Measurements from ENCODE around the gene HTRA1. TPM values are rescaled to one million over a fixed set of nuclear protein-coding genes. Genes with fewer than 3 reads are reported as not detected.

HTRA1 gene
- total and polyA plus RNA-seq, 10 of the 15 experiments (the other 5 are each of a cell fraction or from before 2014, with no cell fraction given): 0.13 TPM; not detected in 9

GRCh38 chr10:122464586-122464985 is 3.2 kb downstream of the HTRA1 start (continued):
- no peak for TF ChIP-seq E2F8 (IDR thresholded peaks at IDR 0.05; ENCODE audit: low read depth, partially characterized antibody)
- TF ChIP-seq DPF2 (IDR thresholded peaks at IDR 0.05): no peak

DNA sequence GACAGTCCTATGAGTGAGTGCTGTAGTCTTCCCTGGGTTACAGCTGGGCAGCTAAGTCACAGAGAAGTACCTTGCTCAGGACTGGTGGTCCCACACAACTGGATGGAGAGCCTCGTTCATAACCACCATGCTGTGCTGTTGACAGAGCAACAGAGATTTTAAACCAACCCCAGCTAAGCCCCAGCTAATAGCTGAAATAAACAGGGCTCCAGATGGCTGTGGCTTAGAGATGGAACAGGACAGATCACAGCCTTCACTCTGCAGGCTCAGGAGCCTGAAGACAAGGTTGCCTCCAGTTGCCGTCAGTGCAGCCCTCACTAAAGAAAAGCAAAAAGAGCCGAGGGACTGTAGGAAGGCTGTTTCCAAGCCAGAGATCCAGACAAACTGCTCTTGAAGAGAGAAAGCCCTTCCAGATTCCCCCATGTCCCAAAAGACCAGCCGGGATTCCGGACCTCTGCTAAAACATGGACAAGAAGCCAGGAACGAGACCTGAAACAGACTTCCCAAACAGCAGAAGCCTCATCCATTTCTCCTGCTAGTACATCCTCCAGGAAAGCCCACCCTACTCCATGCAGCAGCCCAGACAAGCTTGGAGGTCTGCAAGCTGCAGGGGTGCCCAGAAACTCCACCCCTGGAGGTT is 4.2 kb downstream of the HTRA1 start:
- POLR2A ChIA-PET: no interaction called here

More for the DNA sequence above, 4.2 kb downstream of the HTRA1 start:
- in situ Hi-C loops (cut with MboI) (no loop called here), intact Hi-C loops (cut with micrococcal nuclease; ENCODE audit: unreplicated experiment) (no loop called here)
- RAD21 ChIA-PET (ENCODE audit: unreplicated experiment): no interaction called here
- H3K9ac ChIP-seq (ENCODE audit: control insufficient read depth, insufficient read depth, low read length): no peak overlapping the region
- no peak overlapping the region for H3K4me3 ChIP-seq
- 0% methylated on average over 6 of the region's 6 CpGs for WGBS (ENCODE audit: insufficient coverage, insufficient replicate concordance, low lambda C conversion rate, missing lambda C conversion rate)
- H4K20me1 ChIP-seq (ENCODE audit: control insufficient read depth, insufficient read depth): no peaks in the 10 kb centered on the region
- H3K4me1 ChIP-seq (ENCODE audit: control insufficient read depth, insufficient read depth, low read length): no peaks in the 10 kb centered on the region
- ATAC-seq: no peak
- no TSS peak for BruUV-seq (replicated peaks)
- H3K4me2 ChIP-seq (ENCODE audit: control insufficient read depth, insufficient read depth): no peak overlapping the region
- CTCF ChIA-PET: no interaction called here
- no peaks in the 10 kb centered on the region for H3K36me3 ChIP-seq (ENCODE audit: control insufficient read depth in 2 of 2, insufficient read depth in 2 of 2, low read length in 1 of 2)
- no peaks in the 10 kb centered on the region for H3K9me3 ChIP-seq (replicated peaks; ENCODE audit: control insufficient read depth, insufficient read depth, low read length)
- no peaks in the 10 kb centered on the region for H3K79me2 ChIP-seq (ENCODE audit: control insufficient read depth, insufficient read depth, low read length)
- FAIRE-seq: no peak
- H3K27me3 ChIP-seq (replicated peaks in 1 of 2; ENCODE audit: control insufficient read depth in 2 of 2, insufficient read depth in 2 of 2, low read length in 1 of 2): peaks cover 3 to 8% of the 10 kb centered on the region in 2 experiments; a peak in 3 of 4 replicates
- no peak overlapping the region for H2AFZ ChIP-seq (ENCODE audit: control insufficient read depth, low read depth, low read length)
- TF ChIP-seq LARP7 (IDR thresholded peaks at IDR 0.05): no peak
- no peak for TF ChIP-seq ZBTB40 (IDR thresholded peaks at IDR 0.05; ENCODE audit: borderline replicate concordance)
- no peak for TF ChIP-seq EZH2 (IDR thresholded peaks at IDR 0.05; ENCODE audit: borderline replicate concordance, control insufficient read depth, low read depth, low read length)
- TF ChIP-seq MTA3 (IDR thresholded peaks at IDR 0.05; ENCODE audit: borderline replicate concordance, low read length): no peak
- TF ChIP-seq POLR2AphosphoS2 (IDR thresholded peaks at IDR 0.05; ENCODE audit: low read depth, low read length): no peak
- TF ChIP-seq ETV6 (conservative IDR thresholded peaks at IDR 0.05 in 1 of 2, IDR thresholded peaks at IDR 0.05 in 1 of 2; ENCODE audit: borderline replicate concordance in 1 of 2, low read depth in 1 of 2): no peak
- TF ChIP-seq GATAD2B (conservative IDR thresholded peaks at IDR 0.05; ENCODE audit: low read depth): no peak
- DNase-seq (ENCODE audit: low read depth, low spot score): no peak
- SMC1A ChIA-PET (ENCODE audit: uncharacterized antibody, unreplicated experiment): no interaction called here
- no peak overlapping the region for H3K27ac ChIP-seq (ENCODE audit: control insufficient read depth, insufficient read depth)

Data from GM12878 (cell line).